HTR-8/SVneo (cell line): ENCODE measurements around the gene BCL2.
A peak's percentile ranks its signal among the peaks of the same experiment; 100 is the strongest.

ENCODE experiments used
- DNase-seq: peaks from one replicate; pipeline ENCODE4 v3.0.0; 2011; ENCODE audit warnings: low spot score, mixed read lengths; ENCODE audit not compliant: insufficient read length
- FAIRE-seq: peaks from 2 replicates; lab custom pipeline; 2011; peaks lifted over from hg19 to GRCh38; lab: Jason Lieb, UNC

BCL2 gene

GRCh38 chr18:63164396-63164795, 155.2 kb downstream of the BCL2 start:
- DNase-seq, result no peak
- no peak for FAIRE-seq

DNA sequence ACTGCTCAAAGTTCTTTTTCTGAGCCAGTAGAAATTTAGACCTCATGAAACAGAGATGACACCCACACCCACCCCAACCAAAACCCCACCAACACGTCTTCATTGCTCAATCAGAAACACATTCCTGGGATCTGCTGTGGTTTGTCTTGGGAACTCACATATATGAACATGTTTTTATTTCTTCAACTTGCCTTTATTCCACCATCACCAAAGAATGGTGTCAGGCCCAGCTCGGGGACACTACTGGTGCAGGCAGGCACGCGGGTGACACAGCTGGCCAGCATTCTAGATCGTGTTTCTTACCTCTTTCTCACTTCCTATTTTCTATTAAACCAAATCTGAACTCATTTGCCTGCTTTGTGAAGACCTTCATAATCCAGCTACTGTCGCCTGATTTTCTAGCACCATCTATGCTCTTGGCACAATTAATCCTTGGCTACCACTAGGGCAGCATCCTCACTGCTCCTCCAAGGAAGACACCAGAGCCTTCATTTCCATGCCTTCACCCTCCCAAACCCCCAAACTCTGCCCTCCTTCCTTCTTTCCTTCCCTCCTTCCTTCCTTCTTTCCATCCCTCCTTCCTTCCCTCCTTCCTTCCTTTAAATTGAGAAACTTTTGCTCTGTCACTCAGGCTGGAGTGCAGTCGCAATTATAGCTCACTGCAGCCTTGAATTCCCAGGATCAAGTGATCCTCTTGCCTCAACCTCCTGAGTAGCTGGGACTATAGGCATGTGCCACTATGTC, 157.1 kb downstream of the BCL2 start:
- no peak for FAIRE-seq
- no peak for DNase-seq

- DNase-seq, result peak; percentile 64
- FAIRE-seq, result peak; percentile 75
Observed at GRCh38 chr18:63161761-63162195, 157.8 kb downstream of the BCL2 start.

DNA sequence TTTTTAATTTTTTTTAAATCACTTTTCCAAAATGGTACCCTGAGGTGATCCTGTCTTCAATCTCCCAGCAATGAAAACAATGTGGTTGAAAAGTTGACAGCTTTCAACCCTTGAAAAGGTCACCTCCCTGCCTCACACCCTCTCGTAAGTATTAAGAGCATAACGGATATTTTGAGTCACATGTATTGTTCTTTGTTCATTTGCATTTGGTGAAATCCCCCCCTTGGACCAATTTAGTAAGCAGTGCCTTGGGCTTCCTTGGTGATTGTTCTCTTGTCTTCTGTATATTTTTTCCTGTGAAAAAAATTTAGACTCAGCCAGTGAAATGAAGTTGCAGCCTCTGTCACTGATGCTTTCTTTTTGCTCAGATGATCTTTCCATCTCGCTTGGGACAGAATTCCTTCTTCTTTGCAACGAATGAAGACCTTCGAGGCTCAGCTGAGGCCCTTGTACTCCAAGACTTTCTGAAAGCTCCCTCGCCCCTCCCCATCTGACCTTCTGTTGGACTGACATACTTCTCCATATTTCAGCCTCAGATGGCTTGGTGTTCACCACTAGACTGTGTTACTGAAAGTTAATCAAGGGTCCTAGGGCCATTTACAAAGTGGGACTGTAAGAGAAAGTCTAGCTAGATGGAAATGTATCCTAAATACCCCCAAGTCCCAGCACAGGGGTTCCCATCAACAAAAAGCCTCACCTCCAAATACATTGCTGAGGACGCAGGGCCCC, 158.4 kb downstream of the BCL2 start:
- no peak for DNase-seq
- no peak for FAIRE-seq

DNA sequence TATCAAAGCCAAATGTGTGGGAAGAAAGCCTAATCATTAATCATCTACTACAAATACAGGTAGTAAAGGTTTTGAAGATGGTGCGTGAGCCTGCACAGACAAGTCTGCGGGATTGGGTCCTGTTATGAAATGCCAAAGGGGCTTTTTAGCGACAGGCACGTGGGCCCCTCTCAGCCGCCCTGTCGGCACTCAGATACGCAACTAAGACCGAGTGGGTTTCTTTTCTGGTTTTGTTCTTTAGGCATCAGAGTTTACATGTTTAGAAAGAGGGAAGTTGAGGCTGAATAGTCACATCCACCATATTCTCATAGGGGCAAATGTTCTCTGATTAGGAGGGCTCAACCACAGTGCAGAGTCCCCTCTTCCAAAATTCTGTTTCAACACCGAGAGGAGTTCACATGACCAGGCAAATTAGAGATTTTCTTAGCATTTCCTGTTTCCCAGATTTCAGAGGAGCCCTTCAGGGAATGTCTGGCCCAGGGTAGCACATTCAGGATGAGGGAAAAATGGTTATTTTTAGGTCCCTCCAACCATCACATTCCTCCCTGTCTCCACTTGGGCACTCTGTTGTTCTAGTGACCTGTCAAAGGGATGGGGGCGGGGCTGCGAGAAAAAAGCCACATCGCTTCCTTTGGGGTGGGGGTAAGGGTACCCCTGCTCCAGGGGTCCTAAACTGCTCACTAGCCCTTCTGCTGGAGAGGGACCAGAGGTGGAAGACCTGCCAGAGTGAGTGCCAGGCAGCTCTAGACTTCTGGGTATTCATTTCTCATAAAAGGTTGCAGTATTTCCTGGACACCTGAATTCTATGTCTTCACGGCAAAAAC, 159.2 kb downstream of the BCL2 start:
- DNase-seq, result no peak
- no peak for FAIRE-seq

- FAIRE-seq (no peak), DNase-seq (no peak)
Observed at GRCh38 chr18:63159590-63159989, 160.0 kb downstream of the BCL2 start.

DNA sequence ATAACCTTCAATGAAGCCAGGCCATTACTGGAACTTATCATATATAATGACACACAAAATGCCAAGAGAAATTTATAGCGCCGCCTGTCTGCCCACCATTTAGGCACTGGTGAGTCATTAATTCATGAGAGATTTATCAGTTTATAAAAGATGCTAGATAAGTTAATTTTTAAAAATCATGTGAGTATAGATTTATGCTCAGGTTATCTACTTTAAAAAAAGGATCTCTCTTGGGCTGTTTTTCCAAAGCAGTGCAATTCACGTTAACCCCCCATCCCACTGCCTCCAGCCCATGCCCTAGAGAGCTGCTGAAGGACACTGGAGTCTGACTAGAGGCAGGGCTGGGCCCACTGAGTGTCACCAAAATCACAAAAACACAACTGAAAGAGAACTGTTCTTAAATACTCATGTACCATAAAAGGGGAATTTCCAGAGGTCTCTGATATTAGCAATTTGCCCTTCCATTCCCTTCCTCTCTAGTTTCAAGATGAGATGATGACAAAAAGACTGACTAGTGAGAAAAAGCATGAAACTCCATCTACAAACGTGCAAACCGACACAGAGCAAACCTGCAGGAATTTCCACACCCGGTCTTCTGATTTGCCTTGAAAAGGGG, 160.8 kb downstream of the BCL2 start:
- FAIRE-seq (no peak), DNase-seq (no peak)

DNA sequence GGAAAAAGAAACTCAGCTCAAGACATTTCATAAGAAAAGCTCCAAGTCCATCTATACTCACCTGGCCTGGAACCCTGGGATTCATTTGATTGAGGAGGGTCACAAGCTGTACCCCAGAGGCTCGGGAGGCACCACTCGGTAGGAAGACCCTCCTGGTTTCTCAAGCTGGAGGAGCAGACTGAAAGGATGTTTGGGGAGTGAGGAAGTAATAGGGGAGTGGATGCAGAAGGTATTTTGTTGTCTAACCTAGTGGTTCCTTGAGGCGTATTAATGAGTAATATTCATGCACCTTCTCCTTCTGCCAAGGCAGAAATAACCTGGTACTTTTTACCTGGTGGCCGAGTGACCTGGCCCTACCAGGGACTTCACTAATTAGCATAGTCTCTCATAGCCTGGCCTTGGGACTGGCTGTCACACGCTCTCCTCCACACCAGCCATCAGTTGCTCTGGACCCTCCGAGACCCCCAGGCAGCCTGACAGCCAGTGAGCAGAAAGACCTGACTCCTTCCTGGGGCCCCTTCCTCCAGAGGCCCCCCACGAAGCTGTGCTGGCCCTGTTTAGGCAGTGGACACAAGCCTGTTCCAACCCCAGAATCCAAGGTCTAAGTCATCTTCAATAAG, 161.4 kb downstream of the BCL2 start:
- FAIRE-seq (no peak), DNase-seq (no peak)

DNA sequence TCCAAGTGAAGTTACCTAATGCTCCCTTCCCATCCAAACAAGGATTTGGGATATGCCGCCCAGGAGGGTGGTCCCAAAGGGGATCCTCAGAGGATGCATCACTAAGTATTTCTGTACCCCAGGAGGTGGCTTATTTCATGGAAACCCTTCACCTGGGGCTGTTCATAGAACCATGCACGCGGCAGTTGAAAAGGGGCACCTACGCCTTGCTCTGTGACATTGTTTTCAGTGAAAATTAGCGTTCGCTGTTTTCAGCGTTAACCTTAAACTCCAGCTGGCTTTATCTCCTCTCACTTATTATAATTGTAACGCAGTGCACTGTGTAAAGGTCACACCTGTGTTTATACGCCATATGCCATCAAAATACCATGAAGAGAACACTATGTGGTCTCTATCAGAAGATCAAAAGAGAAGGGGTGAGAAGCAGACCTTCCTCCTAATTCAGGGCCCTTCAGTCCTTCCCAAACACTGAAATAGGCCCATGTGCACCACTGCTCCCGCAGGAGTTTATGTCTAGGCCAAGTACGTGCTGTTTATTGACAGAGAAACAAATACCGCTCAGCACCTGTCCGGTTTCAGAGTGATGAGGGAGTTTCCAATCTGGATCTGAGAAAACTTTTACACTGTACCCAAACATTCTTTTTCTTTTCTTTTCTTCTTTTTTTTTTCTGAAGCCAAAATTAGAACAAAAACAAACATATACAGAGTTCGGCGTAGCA, 162.1 kb downstream of the BCL2 start:
- no peak for DNase-seq
- FAIRE-seq, result no peak

DNA sequence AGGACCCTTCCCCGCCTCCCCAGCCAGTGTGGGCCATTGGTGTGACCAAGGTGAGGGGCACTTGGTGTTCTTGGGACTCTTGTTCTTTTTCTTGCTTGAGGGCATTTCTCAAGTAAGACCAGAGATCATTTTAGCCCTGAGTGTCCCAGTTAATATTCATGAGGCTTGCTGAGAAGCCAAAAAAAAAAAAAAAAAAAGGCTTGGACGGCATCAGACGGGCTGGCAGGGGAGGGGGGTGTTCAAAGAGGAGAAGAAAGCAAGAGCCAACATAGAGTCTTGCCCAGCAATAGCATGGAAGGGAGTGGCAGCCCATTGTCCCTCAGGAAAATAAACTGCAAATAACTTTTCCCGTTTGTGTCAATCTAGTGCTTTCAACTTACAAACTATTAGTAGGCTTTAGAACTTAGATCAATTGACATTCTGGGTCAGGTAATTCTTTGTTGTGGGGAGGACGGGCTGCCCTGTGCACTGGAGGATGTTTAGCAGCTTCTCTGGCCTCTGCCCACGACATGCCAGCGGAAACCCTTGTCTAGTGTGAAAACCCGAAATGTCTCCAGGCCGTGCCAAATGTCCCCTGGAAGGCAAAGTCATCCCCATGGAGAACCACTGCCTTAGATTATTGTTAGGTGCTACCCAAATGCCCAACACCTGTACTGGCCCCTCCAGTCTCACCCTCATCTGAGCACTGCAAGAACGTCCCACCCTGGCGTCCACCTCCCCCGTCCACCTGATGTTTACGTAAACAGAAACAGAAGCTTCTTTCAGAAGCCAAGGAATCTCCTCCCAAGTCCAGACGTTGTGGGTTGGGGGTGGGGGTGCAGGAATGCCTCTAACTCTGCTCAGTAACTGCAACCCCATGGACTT, 163.4 kb downstream of the BCL2 start:
- DNase-seq (no peak), FAIRE-seq (no peak)

DNA sequence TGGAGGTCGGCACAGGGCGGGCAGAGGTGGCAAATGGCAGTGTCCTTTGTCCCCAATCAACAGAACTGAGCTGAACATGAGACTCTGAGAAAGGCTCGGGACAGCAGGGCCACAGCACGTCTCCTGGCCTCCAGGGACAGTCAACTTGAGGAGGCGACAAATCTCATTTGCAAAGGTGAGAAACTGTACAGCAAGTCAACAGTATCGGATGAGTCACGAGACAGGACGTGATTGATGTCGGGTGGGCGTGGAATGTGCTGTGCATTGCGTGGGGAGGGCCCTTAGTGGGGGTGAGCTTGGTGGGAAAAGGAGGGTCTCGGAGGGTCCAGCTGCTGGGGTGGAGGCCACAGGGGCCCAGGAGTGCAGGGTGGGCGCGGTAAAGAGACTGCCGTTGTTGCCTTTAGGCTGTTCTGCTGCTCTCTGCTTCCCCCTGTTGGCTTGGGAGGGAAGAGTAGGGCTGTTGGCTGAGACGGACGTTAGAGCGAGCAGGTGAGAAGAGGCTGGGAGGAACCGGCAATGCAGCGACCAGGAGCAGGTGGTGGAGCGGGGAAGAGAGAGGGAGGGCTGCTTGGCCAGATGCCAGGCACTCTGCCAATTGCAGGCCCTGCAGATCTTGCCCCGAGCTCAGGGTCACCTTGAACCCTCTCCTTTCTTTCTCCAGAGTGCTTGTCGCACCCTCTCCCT, 164.3 kb downstream of the BCL2 start:
- DNase-seq, result peak; percentile 12
- no peak for FAIRE-seq

DNA sequence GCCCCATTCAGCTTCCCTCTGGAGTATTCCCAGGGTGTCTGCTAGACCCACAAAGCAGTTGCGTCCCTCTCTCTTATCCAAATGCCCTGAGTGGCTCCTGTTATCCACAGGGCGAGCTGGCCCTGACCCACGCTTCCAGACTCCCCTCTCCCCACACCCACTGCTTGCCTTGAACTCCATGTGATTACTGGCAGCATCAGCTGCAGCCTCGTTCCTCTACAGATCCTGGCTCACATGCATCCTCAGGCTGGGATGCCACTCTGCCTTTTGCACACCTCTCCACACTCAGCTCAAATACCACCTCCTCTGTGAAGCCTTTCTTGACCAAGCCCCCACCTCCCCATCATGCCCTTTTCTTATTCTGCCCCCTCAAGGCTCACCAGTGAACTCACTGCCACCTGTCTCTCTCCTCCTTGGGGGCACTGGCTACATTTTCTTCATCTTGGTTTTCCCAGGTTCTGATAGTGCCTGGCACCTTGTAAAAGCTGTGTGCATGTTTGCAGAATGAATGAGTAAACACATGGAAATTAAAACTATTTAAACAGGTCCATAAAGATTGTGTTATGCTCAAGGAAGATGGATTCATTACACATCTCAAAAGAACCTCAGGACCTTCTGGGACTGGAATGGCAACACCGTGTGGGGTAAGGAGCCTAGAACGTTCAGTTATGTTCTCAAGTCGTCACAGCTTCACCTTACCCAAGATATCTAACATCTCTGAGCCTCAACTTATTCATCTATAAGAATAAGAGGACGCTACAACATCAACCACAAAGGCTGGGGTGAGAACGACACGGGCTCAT, 165.0 kb downstream of the BCL2 start:
- FAIRE-seq, result no peak
- DNase-seq, result no peak

- DNase-seq, result no peak
- no peak for FAIRE-seq
Observed at GRCh38 chr18:63152791-63153190, 166.8 kb downstream of the BCL2 start.

- DNase-seq (no peak), FAIRE-seq (no peak)
Observed at GRCh38 chr18:63152096-63152495, 167.5 kb downstream of the BCL2 start.

GRCh38 chr18:63151539-63151938, 168.0 kb downstream of the BCL2 start:
- no peak for DNase-seq
- FAIRE-seq, result no peak

DNA sequence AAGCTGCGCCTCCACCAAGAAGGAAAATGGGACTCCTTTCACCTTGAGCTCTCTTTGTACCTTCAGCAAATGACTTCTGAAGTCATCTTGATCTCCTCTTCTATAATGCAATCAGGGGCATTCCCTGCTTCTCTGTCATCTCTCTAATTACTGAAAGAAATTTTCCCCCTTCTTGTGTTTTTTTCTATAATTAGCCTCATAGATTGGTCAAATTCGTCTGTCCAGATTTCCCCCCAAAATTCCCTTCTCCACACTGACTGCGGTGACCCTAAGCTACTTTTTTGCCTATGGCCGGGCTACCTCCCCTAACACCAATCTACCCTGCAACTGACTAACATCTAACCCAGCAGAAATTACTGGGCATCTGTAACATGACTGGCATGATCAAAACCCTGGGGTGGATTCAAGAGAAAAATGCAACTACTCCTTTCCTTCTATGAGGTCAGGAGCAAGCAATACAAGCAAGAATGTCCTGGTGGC, 168.6 kb downstream of the BCL2 start:
- DNase-seq, result no peak
- no peak for FAIRE-seq

DNA sequence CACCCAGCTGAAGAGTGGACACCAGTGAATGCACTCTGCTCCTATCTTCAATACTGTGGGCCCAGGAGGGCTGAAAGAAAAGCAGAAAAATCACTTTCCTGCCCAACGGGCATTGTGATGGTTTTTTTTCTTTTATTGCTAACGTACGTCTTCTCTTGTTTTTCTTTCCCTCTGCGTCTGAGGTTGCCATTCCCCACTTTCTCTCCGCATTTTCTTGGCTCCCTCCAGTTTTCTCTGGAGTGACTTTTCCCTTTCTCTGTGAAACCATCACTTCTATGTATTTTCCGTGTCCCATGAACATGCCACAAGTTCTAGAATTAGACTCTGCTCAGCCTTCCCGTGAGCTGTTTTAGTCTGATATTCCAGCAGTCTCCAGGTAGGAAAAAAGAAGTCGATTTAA, 169.2 kb downstream of the BCL2 start:
- no peak for FAIRE-seq
- no peak for DNase-seq
